Pons (tissue), 1 donor: ENCODE results near the gene DMAC2.
"Not testable (repeated sequence)": the region's sequence is repeated elsewhere in the genome, so short reads cannot be mapped to it uniquely, and the experiment has no call there.

Source experiments
- DNase-seq: peaks from one replicate; pipeline ENCODE4 v3.0.0-alpha.2; 2016; ENCODE audit warnings: low spot score

Gene DMAC2

GRCh38 chr19:41422456-41422855 lies 17.3 kb downstream of the DMAC2 start:
- DNase-seq = no peak

GRCh38 chr19:41421973-41422372 lies 17.7 kb downstream of the DMAC2 start:
- DNase-seq = no peak

GRCh38 chr19:41421314-41421713 lies 18.4 kb downstream of the DMAC2 start:
- no peak for DNase-seq

GRCh38 chr19:41420101-41420880 lies 19.4 kb downstream of the DMAC2 start:
- peak; percentile 71 for DNase-seq

GRCh38 chr19:41416194-41416674 lies 23.5 kb downstream of the DMAC2 start:
- no peak for DNase-seq

- no peak for DNase-seq
Observed at GRCh38 chr19:41415154-41415571, 24.5 kb downstream of the DMAC2 start.

- no peak for DNase-seq
Observed at GRCh38 chr19:41414461-41414860, 25.3 kb downstream of the DMAC2 start.

GRCh38 chr19:41413947-41414346 lies 25.8 kb downstream of the DMAC2 start:
- DNase-seq = no peak

- no peak for DNase-seq
Observed at GRCh38 chr19:41412953-41413352, 26.8 kb downstream of the DMAC2 start.

- peak; percentile 58 for DNase-seq
Observed at GRCh38 chr19:41411968-41412265, 27.8 kb downstream of the DMAC2 start.

- DNase-seq = no peak
Observed at GRCh38 chr19:41411100-41411967, 28.4 kb downstream of the DMAC2 start.

GRCh38 chr19:41410336-41411054 lies 29.2 kb downstream of the DMAC2 start:
- DNase-seq = no peak

- no peak for DNase-seq
Observed at GRCh38 chr19:41409288-41409687, 30.4 kb downstream of the DMAC2 start.

GRCh38 chr19:41408846-41409245 lies 30.9 kb downstream of the DMAC2 start:
- not testable (repeated sequence) for DNase-seq

GRCh38 chr19:41408256-41408655 lies 31.5 kb downstream of the DMAC2 start:
- DNase-seq = no peak

GRCh38 chr19:41407271-41407670 lies 32.4 kb downstream of the DMAC2 start:
- DNase-seq = no peak

- DNase-seq = no peak
Observed at GRCh38 chr19:41405776-41406175, 33.9 kb downstream of the DMAC2 start.

GRCh38 chr19:41403181-41403970 lies 36.3 kb downstream of the DMAC2 start:
- no peak for DNase-seq

GRCh38 chr19:41402010-41402409 lies 37.7 kb downstream of the DMAC2 start:
- no peak for DNase-seq

- DNase-seq = no peak
Observed at GRCh38 chr19:41401483-41401882, 38.2 kb downstream of the DMAC2 start.

GRCh38 chr19:41399525-41399924 lies 40.2 kb downstream of the DMAC2 start:
- no peak for DNase-seq

GRCh38 chr19:41399091-41399490 lies 40.6 kb downstream of the DMAC2 start:
- DNase-seq = no peak
